NCI-H526 treated with DMSO at 0.1 percent for 48 hours (cell line): ENCODE results near the gene WWTR1.

Experiments used
- DNase-seq: peaks from one replicate; lab custom pipeline; 2025; lab: John Stamatoyannopoulos, UW

The WWTR1 gene

DNA sequence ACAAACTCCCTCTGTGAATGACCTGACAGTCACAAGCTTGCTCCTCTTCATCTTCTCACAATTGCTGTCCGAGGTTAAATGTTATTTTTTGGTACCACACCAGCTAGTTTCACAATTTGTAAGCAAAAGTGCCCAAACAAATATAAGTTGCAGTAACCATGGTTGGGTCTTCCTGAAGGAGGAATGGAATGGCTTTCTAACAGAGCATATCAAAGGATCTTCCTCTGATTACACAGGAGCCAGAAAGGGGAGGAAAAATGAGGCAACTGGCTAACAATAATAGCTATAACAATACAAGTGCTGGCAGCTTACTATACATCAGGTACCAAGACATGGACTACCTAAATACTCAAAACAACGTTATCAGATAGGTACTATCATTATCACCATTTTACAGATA, 90.4 kb downstream of the WWTR1 start:
- no peak for DNase-seq

DNA sequence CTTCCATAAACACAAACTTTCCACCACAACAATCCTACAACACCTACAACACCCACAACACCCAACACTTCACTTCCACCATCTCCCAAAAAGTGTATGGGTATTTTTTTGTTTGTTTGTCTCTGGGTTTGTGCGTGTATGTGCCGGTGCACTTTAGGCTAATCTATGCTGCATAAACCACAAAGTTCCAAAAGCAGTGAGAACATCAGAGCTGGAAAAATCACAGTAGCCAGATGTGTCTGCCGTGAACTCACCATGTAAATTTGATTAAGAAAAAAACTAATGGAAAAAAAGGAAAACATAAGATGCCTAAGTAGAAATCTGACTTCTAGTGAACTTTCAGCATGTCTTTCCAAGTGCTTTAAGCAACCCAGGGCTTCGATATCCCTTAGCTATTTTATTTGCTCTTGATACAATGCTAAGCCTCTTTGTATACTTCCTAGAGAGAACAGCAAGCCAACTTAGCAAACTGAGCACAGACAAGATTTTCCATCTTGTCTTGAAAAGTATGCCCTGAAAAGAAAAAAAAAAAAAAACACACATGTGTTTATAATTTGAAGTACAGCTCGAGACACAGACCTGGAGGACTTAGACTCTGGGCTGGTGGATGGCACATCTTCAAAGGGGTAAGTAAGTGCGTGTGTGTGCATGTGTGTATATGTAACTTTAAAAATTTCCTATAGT, 91.4 kb downstream of the WWTR1 start:
- DNase-seq = no peak

DNA sequence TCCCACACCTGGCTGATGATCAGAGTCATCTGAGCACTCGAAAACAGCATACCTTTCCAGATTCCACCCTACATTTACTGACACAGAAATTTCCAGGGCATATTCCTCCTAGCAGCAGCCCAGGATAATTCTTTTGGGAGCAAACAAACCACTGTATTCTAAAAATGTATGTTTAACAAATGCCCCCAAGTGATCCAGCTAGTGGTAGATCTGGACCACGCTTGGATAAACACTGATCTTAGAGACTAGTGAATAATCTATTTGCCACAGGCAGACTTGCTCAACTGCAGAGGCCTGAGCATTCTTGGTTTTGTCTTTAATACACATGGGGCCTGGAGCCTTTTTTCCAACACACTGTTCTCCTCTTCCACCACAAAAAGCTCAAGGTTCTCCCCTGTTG, 93.7 kb downstream of the WWTR1 start:
- no peak for DNase-seq

DNA sequence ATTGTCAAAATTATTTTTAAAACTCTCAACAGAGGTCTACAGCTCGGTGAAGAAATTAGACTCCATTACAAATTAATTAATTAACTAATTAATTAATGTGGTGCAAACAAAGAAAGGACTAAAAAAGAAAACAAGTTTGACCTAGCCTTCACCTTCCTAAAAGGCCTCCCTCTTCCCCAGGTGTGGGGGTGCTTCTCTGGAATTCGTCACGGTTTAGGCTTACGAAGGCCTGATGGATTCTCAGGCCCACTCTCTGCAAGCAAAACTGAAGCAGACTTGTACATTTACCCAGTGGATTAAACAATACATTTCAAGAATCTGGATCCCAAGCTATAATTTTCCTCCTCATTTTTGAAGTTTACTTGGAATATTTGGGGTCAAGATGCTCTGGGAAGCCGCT, 94.7 kb downstream of the WWTR1 start:
- DNase-seq = no peak

DNA sequence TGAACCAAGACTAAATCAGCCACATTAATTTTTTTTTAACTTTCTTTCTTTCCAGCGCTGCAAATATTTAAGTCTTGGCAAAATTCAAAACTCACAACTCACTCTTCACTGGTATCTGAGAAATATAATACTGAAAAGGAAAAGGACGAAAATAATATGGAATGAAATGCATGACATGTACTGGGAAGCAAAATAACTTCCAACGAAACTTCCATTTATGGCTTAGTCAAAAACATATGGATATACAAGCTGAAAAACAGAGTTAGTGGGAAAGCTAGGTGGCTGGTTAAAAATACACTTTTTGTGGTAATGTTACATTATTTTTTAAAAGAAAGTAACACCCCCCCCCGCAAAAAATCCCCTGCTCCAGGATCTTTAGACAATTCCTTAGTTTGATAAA, 97.2 kb downstream of the WWTR1 start:
- DNase-seq = no peak

DNA sequence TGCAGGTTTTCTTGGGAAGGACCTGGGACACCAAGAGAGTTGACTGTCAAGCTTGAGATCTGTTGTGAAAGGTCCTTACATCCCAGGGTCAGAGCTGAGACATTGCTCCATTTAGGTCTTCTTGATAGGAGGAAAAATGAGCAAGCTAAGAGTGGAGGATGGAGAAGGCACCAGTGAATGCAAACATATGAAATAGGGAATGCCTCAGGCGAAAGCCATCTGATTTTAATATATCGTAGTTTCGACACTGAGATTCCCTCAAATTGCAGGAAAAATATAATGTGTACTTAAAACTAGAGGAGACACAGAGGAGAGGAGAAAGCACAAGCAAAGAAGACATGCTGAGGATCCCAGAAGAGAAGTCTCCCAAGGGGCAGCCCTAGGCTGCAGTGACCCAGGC, 97.8 kb downstream of the WWTR1 start:
- no peak for DNase-seq

DNA sequence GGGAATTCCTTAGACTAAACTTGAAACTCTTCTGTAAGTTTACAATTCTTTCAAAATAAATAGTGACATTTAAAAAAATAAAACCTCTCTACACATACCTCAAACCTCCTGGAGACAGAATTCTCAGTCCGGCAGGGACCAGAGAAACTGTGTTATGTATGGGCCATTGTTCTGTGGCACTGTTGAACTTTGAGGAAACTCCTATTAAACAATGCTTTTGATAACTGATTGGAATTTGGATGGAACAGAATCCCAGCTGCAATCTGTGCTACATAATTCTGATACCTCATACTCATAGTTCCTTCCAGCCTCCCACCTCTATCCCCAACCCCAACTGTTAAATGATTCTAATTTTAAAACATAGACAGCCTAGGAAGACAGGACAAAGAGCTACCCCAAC, 98.3 kb downstream of the WWTR1 start:
- DNase-seq = no peak

DNA sequence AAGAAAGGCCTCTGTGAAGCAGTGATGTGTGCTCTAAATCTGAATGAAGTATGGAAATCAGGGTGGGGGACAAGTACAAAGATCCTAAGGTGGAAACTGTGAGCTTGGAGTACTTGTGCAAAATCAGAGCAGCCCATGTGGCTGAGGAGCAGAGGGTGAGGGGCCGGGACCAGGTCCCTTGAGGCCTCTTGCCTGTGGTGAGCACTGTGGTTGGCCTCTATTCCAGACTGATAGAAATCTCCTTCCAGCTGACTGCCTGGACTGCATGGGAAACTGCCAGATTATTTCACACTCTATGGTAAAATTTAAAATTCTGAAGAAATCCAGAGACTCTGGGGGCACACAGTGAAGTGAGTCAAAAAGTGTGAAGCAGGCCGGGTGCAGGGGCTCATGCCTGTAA, 101.9 kb downstream of the WWTR1 start:
- peak; percentile 31 for DNase-seq

DNA sequence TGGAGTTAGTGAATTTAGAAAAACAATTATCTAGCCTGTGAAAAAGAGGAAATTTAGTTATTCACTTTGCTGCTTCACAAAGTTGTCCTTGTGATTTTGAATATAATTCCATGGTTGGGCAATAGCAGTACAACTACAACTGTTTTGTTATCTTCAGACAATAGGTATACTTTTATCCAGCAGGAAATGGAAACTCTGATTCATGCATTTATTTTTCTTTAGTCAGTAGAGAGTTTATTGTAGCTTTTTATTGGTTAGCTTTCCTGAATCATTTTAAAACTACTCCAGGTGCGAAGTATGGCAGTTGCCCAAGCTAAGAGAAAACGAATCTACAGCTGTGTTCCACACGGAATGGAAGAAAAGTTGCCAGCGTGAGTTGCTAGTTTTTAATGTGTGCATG, 103.0 kb downstream of the WWTR1 start:
- no peak for DNase-seq

DNA sequence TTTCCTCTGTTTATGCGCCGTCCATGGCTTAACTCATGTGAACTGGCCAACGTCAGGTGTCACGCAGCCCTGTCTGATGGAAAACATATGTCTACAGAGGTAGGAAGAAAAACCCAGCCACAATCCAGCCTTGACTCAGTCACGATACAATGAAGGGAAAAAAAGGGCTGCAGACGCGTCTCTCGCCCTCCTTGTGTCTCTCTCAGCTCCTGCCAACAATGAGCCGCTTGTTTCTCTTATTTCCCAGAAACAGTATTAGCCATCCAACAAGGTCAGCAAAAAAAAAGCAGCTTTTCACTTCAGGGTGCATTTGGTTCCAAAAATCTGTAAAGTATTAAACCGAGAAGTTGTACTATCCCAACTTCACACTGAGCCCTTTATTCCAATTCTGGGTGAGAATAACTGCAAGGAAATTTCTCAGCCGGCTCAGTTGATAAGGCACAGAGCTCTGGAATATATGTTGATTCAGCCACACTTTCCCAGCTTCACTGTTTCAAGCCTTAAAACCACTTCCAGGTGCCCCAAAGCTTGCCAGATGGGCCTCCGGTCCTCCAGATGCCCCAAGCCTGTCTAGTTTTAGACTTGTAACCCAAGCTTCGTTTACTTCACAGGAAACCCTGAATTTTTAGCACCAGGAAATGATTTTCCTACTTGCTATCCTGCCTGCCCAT, 103.9 kb downstream of the WWTR1 start:
- DNase-seq = no peak

DNA sequence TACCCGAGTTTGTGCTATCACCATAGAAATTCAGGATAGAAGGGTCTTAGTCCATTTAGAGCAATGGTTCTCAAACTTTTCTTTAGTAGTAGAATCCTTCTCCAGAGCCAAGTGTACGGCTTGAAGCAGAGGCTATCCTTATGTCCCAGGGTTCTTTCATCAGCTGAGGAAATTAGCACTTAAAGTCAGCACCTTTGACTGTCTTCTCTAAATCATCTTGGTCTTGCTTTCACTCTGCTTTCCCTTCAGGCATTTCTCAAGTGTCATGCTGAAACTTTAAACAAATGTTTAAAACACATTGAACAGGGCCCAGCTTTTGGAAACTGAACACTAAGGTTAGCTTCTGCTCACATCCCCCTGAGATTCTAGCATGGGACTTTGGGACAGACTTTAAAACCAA, 105.1 kb downstream of the WWTR1 start:
- no peak for DNase-seq

DNA sequence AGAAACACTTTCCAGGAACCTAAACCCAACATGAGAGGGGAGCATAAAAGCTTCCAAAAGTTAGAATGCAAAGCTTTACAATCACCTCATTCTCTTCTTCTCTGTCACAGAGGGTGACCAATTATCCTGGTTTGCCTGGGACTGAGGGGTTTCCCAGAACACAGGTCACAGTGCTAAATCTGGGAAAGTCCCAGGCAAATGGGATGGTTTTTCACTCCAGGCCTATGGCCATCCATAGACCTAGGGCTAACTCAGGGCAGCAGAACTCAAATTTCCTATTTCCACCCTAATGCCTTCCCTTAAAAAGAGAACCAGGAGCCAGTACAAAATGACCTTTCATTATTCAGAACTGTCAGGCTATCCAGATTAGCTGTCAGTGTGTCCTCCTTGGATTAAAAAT, 106.3 kb downstream of the WWTR1 start:
- no peak for DNase-seq

DNA sequence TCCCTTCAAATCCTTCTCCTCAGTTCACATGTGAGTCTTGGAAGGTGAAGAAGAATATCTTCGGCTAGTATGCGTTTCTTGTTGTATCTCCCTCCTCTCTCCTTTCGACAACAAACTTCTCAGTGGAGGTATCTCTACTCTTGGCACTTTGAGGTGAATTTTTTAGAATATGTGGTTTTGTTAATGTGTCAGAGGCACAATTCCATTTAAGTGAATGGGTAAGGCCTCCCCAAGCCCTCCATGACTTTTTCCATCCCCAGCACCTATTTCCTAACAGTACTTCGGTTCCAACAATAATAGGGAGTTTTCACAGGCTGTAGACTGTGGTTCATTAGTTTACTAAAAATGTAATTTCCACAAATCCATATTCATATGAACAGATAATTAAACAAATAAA, 109.2 kb downstream of the WWTR1 start:
- DNase-seq = no peak

DNA sequence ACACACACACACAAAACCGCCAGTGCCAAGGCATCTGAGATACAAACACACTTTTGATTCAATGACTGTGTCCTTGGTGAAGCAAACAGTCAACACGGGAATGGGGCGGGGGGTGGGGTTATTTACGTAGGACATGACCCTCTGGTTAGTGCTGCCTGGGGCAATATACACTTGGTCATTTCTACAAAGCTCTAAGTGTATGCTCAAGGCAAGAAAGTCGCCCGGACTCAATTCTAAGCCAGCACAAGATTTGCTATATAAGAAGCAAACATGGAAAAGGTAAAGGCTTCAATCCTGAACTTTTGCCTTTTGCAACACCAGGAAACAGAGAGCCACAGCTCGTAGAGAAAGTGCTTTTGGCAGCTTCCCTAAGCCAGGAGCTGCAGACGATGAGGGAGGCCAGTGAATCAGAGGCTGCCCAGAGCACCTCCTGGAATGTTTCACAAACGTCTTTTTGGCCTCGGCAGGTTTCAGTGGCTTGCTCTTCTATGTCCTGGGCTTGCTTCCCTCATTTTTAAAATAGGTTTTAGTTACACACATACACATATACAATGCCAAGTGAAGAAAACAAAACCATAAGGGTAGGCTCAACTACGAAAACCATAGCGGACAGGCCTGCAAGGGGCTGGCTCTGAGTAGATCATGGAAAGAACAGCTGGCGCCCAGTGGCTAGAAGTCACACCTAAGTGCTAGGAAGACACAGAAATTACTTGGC, 109.7 kb downstream of the WWTR1 start:
- DNase-seq = no peak

DNA sequence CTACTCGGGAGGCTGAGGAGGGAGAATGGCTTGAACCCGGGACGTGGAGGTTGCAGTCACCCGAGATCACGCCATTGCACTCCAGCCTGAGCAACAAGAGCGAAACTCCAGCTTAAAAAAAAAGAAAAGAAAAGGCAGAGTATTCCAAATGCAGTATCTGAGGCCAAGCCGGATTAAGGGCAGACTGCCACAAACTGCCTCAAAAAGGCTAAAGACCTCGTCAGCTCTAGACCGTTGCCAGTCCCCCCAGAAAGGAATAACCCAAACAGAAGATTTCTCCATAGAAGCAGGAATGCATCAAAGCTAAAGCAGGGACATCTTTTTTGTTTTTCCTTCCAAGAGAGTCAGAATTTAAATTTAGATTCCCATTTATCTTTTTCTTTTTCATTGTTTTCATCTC, 110.4 kb downstream of the WWTR1 start:
- DNase-seq = no peak

DNA sequence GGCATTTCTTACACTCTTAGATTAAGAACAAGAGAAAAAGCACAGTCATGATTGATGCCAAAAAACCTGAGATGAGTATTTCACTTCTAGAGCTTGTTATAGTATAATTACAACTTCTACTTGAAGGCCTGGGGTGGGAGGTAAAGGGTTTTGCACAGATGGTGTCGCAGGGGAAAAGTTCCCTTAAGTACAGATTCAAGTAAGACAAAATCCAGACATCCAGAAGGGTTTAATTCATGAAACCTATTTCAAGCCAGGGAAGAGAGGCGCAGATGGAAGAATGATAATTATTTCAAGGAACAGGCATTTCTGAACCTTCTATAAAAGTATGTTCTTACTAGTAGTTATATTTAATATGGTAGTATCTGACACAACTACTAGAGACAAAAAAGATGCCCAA, 112.8 kb downstream of the WWTR1 start:
- DNase-seq = no peak

DNA sequence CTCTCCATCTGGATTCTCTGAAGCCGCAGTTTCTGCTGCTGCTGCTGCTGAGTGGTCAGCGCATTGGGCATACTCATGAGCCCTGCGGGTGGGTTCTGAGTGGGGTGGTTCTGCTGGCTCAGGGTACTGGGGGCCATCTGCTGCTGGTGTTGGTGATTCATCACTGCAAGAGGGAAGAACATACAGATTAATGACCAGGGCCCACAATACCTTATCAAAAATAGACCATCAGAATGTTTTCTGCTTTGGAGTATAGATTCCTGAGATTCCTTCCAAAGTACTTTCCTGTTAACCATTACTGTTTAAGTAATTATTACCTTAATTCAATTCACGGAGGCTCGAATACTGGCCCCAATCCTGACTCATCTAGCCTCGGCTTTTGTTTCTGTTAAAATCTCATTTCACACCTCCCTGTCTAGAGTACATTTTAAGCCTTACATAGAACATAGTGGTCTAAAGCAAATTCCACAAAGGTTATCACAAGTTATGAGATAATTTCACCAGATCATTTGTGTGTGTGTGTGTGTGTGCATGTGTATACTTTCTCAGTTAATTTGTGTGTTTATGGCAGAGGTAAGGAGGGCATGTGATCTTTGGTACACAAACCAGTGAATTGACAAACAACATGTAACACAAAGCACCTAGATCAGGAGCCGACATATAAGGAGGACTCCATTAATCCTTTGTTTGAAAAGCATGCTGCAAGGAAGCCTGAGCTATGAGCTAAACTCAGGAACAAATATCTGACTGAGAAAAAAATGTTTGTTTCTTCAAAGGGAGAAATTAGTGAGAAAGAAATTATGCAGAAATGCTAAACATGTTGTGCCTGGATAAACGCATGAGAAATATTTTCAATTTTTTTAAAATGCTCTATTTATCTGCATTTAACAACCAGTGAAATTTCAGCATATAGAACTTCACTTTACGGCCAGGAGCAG, 115.2 kb downstream of the WWTR1 start:
- no peak for DNase-seq

DNA sequence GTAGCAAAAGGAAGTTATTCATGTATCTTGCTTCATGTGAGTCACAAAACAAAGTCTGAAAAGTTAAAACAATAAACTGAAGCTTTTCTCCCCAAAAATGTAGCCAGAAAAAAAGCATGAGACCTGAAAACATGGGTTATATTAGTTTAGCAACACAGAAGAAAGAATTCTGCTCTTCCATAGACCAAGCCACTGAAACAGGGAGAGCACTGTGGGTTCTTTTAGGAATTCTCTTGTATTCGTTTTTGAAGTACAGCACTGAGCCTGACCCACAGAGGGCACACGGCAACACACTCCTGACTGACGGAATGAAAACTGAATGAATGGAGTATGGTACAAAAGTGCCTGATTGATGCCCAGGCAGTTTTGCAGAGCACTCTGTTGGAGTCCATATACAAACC, 116.7 kb downstream of the WWTR1 start:
- no peak for DNase-seq

DNA sequence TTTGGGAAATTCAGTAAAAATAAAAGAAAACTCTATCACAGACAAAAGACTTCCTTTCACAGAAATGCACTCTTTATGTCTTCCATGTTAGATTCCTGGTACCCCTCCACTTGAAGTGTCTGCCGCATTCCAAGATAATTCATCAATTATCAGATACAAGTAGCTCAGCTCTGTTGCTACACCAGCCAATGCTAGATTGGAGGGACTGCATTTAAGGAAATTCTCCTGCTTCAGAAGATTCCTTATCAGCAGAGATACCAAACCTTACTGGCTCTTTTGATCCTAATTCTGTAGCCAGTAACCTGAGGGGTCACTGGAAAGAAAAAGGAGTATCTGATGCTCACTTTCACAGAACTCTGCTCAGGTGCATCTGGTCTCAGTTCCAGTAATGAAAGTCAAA, 119.5 kb downstream of the WWTR1 start:
- DNase-seq = no peak

DNA sequence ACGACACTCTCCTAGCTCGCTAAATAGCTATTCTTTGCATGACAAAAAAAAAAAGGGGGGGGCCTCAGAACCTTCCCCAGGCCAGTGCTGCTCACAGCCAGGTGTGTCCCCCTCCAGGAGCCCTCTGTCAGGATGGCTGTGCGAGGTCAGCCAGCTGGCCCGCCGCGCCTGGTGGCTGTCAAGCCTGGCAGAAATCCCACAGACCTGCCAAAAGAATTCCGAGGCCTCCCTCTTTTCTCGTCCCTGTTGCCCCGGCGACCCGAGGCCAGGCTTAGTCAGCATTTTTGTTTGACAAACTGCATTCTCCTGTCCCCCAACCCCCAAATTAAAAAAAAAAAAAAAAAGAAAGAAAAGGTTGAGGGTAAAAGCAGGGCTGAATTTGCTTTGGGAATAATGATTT, 121.4 kb downstream of the WWTR1 start:
- DNase-seq = no peak

DNA sequence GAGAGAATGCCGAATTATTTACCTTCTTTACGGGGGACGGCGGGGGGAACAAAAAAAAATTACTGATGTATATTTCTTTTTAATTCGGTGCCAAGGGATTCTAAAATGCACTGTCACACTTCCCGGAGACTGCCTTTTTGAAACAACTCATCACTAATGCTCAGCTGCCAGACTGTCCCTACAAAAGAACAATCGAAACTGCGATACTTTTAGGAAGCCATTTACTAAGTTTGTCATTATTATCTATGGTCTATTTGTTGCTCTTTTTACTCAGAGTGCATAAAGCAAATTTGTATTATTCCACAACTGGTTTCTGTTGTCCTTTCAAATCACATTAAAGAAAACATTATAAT, 122.5 kb downstream of the WWTR1 start:
- DNase-seq = no peak

DNA sequence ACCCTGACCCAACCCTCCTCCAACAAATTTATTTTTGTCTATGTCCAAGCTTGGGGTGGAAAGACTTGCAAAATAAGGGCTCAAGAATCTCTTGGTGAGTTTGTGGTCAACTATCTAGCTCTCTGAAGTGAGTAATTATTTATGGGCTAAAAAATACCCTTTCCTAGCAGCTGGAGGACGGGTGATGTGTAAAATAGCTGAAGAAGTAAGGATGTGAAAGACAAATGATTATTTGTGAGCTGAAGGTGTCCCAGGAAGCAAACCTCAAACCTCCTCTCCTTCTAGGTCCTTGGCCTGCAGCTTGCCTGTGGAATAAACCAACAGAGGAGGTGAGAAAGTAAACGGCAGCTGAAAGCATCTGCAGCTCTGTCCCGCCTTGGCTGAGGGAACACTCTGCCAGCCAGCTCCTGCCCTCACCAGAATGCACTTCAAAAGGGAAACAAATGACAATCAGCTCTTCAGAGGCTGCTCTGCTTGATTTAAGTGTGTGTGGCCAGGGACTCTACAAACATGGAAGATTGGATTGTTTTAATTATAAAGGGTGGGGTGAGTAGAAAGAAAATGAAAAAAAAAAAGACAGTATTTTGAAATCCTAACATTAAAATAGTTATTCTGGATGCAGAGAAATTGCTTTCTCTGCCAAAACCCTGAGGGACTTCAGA, 123.0 kb downstream of the WWTR1 start:
- no peak for DNase-seq
